B cell (primary cell): ENCODE measurements around the gene RCOR3. TPM values are rescaled to one million over a fixed set of nuclear protein-coding genes. Genes with fewer than 3 reads are reported as not detected.

Source experiments
- ATAC-seq: fragments of 200-7000 bp; cut with Tn5 transposase; one replicate; pipeline ENCODE4 v1.10.0; 2021; ENCODE audit warnings: low read depth, mild to moderate bottlenecking, moderate number of reproducible peaks, moderate library complexity
- CTCF ChIA-PET: fragments of 350-600 bp; sonication (Branson Sonifier 250); formaldehyde crosslinking; loops from one replicate; lab custom pipeline; 2021; ENCODE audit warnings: antibody characterized with exemption, inconsistent platforms; lab: Charles Lee
- POLR2A ChIA-PET: fragments of 350-600 bp; sonication (Branson Sonifier 250); formaldehyde crosslinking; loops from one replicate; lab custom pipeline; 2021; ENCODE audit warnings: antibody characterized with exemption; lab: Charles Lee
- DNase-seq: peaks from one replicate; pipeline ENCODE4 v3.0.0; 2013
- H2AFZ ChIP-seq: 2 replicates; pipeline ENCODE4 v1.6.1; 2012; ENCODE audit warnings: mild to moderate bottlenecking, low read depth, low read length; ENCODE audit not compliant: insufficient read depth, poor library complexity, severe bottlenecking
- H3K27ac ChIP-seq, 2 donors: 1 replicate in 1 of 2; 2 replicates in 1 of 2; pipeline ENCODE4 v1.5.1; 2012 to 2013; ENCODE audit warnings: low read length in 2 of 2, mild to moderate bottlenecking in 2 of 2, moderate library complexity in 1 of 2
- H3K27me3 ChIP-seq, 4 experiments: fragments of 200-600 bp in 1 of 4; sonication (generic) in 1 of 4; replicated peaks in 1 of 4; 1 replicate in 2 of 4; 2 replicates in 2 of 4; pipeline versions ENCODE4 v1.6.1 to v1.7.0; 2013 to 2016; ENCODE audit warnings: low read length in 3 of 4, mild to moderate bottlenecking in 2 of 4, mixed read lengths in 1 of 4, moderate library complexity in 1 of 4; ENCODE audit not compliant: insufficient read depth in 4 of 4, control insufficient read depth in 3 of 4; ENCODE audit errors: control extremely low read depth in 1 of 4
- H3K36me3 ChIP-seq, 2 experiments: replicated peaks in 1 of 2; 1 replicate in 1 of 2; 2 replicates in 1 of 2; pipeline versions ENCODE4 v1.6.1 to v1.7.1; 2013; ENCODE audit warnings: low read length in 1 of 2; ENCODE audit not compliant: insufficient read depth in 2 of 2, control insufficient read depth in 1 of 2; ENCODE audit errors: control extremely low read depth in 1 of 2, extremely low read depth in 1 of 2
- H3K4me1 ChIP-seq, 2 donors: fragments of 200-600 bp in 1 of 2; sonication (generic) in 1 of 2; 1 replicate in 1 of 2; 2 replicates in 1 of 2; pipeline versions ENCODE4 v1.5.1 to v1.6.1; 2013 to 2017; ENCODE audit warnings: low read length in 2 of 2; ENCODE audit not compliant: control insufficient read depth in 2 of 2, insufficient read depth in 2 of 2
- H3K4me2 ChIP-seq: replicated peaks from 2 replicates; pipeline ENCODE3; 2012; ENCODE audit warnings: mild to moderate bottlenecking, low read depth, low read length; ENCODE audit not compliant: poor library complexity, severe bottlenecking
- H3K4me3 ChIP-seq, 5 experiments: fragments of 200-600 bp in 1 of 5; sonication (generic) in 1 of 5; 1 replicate in 3 of 5; 2 replicates in 2 of 5; pipeline versions ENCODE4 v1.5.1 to v1.7.0; 2011 to 2016; ENCODE audit warnings: low read length in 4 of 5, mild to moderate bottlenecking in 4 of 5, low read depth in 2 of 5, control low read depth in 1 of 5, moderate library complexity in 1 of 5; ENCODE audit not compliant: insufficient read depth in 1 of 5; ENCODE audit errors: control extremely low read depth in 1 of 5, extremely low read depth in 1 of 5
- H3K79me2 ChIP-seq: fragments of 200-600 bp; sonication (generic); one replicate; pipeline ENCODE4 v1.6.0; 2016; ENCODE audit warnings: low read length; ENCODE audit not compliant: control insufficient read depth, insufficient read depth
- H3K9ac ChIP-seq: fragments of 200-600 bp; sonication (generic); 2 replicates; pipeline ENCODE4 v1.6.1; 2017; ENCODE audit warnings: mild to moderate bottlenecking, low read length, moderate library complexity
- H3K9me3 ChIP-seq, 3 donors: one replicate each; pipeline versions ENCODE4 v1.6.1 to v1.7.1; 2013; ENCODE audit warnings: low read length in 2 of 3; ENCODE audit not compliant: control insufficient read depth in 2 of 3, insufficient read depth in 1 of 3; ENCODE audit errors: control extremely low read depth in 1 of 3
- H4K20me1 ChIP-seq: 2 replicates; pipeline ENCODE4 v1.6.0; 2012; ENCODE audit warnings: mild to moderate bottlenecking, low read length; ENCODE audit not compliant: insufficient read depth, control insufficient read depth, poor library complexity, severe bottlenecking
- H3K27ac Mint-ChIP-seq: one replicate; pipeline ENCODE4 v1.8.0; 2021; ENCODE audit warnings: mixed read lengths
- H3K27me3 Mint-ChIP-seq: one replicate; pipeline ENCODE4 v1.8.0; 2021; ENCODE audit warnings: mixed read lengths
- H3K4me1 Mint-ChIP-seq: one replicate; pipeline ENCODE4 v1.8.0; 2021; ENCODE audit warnings: mixed read lengths
- H3K4me3 Mint-ChIP-seq: one replicate; pipeline ENCODE4 v1.8.0; 2021; ENCODE audit warnings: mixed read lengths
- H3K9me3 Mint-ChIP-seq: one replicate; pipeline ENCODE4 v1.8.0; 2022; ENCODE audit warnings: mixed read lengths; ENCODE audit not compliant: insufficient read depth
- EZH2 ChIP-seq: IDR thresholded peaks from 2 replicates; pipeline ENCODE4 v1.6.1; 2012; ENCODE audit warnings: borderline replicate concordance, low read depth, mild to moderate bottlenecking, moderate library complexity, low read length; ENCODE audit not compliant: insufficient read depth, poor library complexity, severe bottlenecking
- WGBS: methylation state at CpG from one replicate; pipeline ENCODE4 v1.1.5; 2013; ENCODE audit warnings: missing lambda C conversion rate; ENCODE audit not compliant: insufficient coverage; 5-methylcytosine and 5-hydroxymethylcytosine counted together
- intact Hi-C: fragments of 100-400 bp; cut with micrococcal nuclease; formaldehyde crosslinking; loops from one replicate; pipeline ENCODE4 v1.10.0; 2022
- polyA minus RNA-seq: library from RNA; depleted of rRNA, polyadenylated mRNA; stranded (reverse); fragments of >200 nt; gene quantifications from 2 replicates; pipeline ENCODE4 v1.2.3, GENCODE V29; 2012
- polyA plus RNA-seq: library from polyadenylated mRNA; depleted of rRNA; stranded (reverse); fragments of >200 nt; gene quantifications from 2 replicates; pipeline ENCODE4 v1.2.3, GENCODE V29; 2012
- total RNA-seq, 2 donors: library from RNA; stranded (reverse); fragments of 120-200 nt in 1 of 2; gene quantifications; 1 replicate in 1 of 2; 2 replicates in 1 of 2; pipeline versions ENCODE4 v1.2.3 to v1.2.4, GENCODE V29; 2013 to 2022
- TF ChIP-seq, protein P1 (sequence below): fragments of 200-600 bp; IDR thresholded peaks from one replicate; pipeline ENCODE4 v1.8.0; 2022; ENCODE audit warnings: antibody characterized with exemption, mild to moderate bottlenecking

The RCOR3 gene
- 120 and 124 TPM in 2 replicates for total RNA-seq
- total RNA-seq (2013) = 40.0 TPM
- 42.7 and 82.9 TPM in 2 replicates for polyA plus RNA-seq
- polyA minus RNA-seq = 16.0 and 38.2 TPM in 2 replicates

DNA sequence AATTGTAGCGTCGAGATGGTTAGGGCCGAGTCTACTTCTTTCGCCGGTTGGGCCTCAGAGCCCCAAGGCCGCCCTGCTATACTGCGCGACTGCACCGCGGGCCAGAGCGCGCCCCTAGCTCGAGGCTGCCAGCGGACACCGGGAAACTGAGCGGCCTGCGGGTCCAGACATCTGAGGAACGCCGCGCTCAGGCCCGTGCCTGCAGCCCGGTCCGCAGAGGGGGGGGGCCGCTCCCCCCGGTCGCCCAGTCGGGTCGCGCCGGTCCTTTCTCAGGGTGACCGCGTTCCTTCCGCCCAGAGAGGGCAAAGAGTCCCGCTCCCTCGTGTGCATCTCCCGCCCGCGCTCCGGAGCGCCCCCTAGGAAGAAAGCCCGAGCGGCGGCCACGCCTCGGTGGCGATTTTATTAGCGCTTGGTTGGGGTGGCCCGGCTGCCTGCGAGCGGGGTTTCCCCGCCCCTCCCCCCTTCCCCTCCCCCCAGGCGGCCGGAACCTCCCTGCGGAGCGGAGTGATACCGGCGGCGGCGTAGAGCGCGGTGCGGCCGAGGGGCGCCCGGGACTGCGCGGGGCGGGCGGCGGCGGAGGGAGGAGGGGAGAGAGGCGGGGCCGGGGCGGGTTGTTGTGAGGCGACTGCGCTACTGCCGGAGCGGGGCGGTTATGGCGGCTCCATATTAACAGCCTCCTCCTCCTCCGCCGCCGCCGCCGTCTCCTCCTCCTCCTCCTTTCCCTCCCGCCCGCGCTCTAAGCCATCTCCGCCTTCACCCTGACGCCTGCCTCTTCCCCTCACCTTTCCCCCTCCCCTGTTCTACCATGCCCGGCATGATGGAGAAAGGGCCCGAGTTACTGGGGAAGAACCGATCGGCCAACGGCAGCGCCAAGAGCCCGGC is at the start of gene RCOR3:
TSS of gene RCOR3 (plus strand) at position 611 of the 882 bp plus-strand sequence. CDS start at position 806, 195 bp downstream.
- TF ChIP-seq EZH2 = no peak
- TF ChIP-seq, protein P1, sequence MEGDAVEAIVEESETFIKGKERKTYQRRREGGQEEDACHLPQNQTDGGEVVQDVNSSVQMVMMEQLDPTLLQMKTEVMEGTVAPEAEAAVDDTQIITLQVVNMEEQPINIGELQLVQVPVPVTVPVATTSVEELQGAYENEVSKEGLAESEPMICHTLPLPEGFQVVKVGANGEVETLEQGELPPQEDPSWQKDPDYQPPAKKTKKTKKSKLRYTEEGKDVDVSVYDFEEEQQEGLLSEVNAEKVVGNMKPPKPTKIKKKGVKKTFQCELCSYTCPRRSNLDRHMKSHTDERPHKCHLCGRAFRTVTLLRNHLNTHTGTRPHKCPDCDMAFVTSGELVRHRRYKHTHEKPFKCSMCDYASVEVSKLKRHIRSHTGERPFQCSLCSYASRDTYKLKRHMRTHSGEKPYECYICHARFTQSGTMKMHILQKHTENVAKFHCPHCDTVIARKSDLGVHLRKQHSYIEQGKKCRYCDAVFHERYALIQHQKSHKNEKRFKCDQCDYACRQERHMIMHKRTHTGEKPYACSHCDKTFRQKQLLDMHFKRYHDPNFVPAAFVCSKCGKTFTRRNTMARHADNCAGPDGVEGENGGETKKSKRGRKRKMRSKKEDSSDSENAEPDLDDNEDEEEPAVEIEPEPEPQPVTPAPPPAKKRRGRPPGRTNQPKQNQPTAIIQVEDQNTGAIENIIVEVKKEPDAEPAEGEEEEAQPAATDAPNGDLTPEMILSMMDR = peak; percentile 84
- Histone ChIP-seq H3K27ac (peak within 1 kb of the TSS; percentile 88 to 90), H3K4me2 (peak within 1 kb of the TSS; percentile 91), H3K9ac (peak within 1 kb of the TSS; percentile 82), H3K27me3 (no peaks in the 10 kb centered on the region), H4K20me1 (peaks cover 6% of the 10 kb centered on the region), H3K4me3 (peak within 1 kb of the TSS; percentile 81 to 93 (median 90)), H3K36me3 (no peaks in the 10 kb centered on the region), H2AFZ (peak within 1 kb of the TSS; percentile 97), H3K4me1 (peaks cover 11 to 16% of the 10 kb centered on the region in 2 donors), H3K79me2 (peaks cover 25% of the 10 kb centered on the region), H3K9me3 (no peaks in the 10 kb centered on the region)
- Mint-ChIP-seq H3K4me1 (peaks cover 15% of the 10 kb centered on the region), H3K4me3 (peak within 1 kb of the TSS; percentile 92), H3K27ac (peak within 1 kb of the TSS; percentile 96), H3K27me3 (no peaks in the 10 kb centered on the region), H3K9me3 (no peaks in the 10 kb centered on the region)
- ChIA-PET CTCF (interaction anchor here (1.2 to 1.4 kb wide), 4 partner anchors 9 to 157 kb away, joined by 4 to 5 read pairs (median 4); partner anchors contain the start of gene KCNH1), POLR2A (interaction anchor here (0.7 to 0.9 kb wide), 4 partner anchors 64 to 1025 kb away, joined by 3 to 4 read pairs (median 3); no protein-coding TSS in a partner anchor)
- under 1% methylated on average over 67 of the region's 97 CpGs for WGBS
- DNase-seq (peak; percentile 93), ATAC-seq (peak; percentile 74)
- intact Hi-C loops = loop anchor here (1.0 to 5.0 kb wide), 10 partner anchors 68 to 1533 kb away; partner anchors contain the start of genes DTL, INTS7, KCNH1 and NEK2
